HG03097 (cell line): ENCODE data around the gene CHGA.

Source experiments
- ATAC-seq: cut with Tn5 transposase; IDR thresholded peaks from one replicate; pipeline ENCODE4 v1.9.1; 2021; ENCODE audit not compliant: unreplicated experiment, low FRiP score

Gene CHGA

GRCh38 chr14:92929689-92930608, 7.0 kb downstream of the CHGA start:
- no peak for ATAC-seq

GRCh38 chr14:92930737-92931602, 8.0 kb downstream of the CHGA start:
- ATAC-seq, result no peak

- no peak for ATAC-seq
These were observed 8.9 kb downstream of the CHGA start for GRCh38 chr14:92931681-92932447.

- no peak for ATAC-seq
These were observed 9.8 kb downstream of the CHGA start for GRCh38 chr14:92932448-92933395.

- ATAC-seq, result no peak
These were observed 10.5 kb downstream of the CHGA start for GRCh38 chr14:92933481-92933880.

- ATAC-seq, result no peak
These were observed 11.5 kb downstream of the CHGA start for GRCh38 chr14:92934196-92935085.

- ATAC-seq, result no peak
These were observed 12.5 kb downstream of the CHGA start for GRCh38 chr14:92935446-92935845.

- no peak for ATAC-seq
These were observed 13.1 kb downstream of the CHGA start for GRCh38 chr14:92936085-92936484.

- ATAC-seq, result no peak
These were observed 14.3 kb downstream of the CHGA start for GRCh38 chr14:92937051-92937937.

- ATAC-seq, result no peak
These were observed 15.4 kb downstream of the CHGA start for GRCh38 chr14:92938235-92938875.

- no peak for ATAC-seq
These were observed 16.1 kb downstream of the CHGA start for GRCh38 chr14:92938890-92939671.

GRCh38 chr14:92939699-92940098, 16.7 kb downstream of the CHGA start:
- no peak for ATAC-seq

GRCh38 chr14:92940543-92940942, 17.6 kb downstream of the CHGA start:
- ATAC-seq, result no peak

- no peak for ATAC-seq
These were observed 18.6 kb downstream of the CHGA start for GRCh38 chr14:92941531-92941930.

GRCh38 chr14:92942136-92942535, 19.2 kb downstream of the CHGA start:
- ATAC-seq, result no peak

- ATAC-seq, result no peak
These were observed 19.6 kb downstream of the CHGA start for GRCh38 chr14:92942576-92942975.
